AG10803 (cell line): ENCODE results near the gene SEC22A.
"Not testable (repeated sequence)": the region's sequence is repeated elsewhere in the genome, so short reads cannot be mapped to it uniquely, and the experiment has no call there.

Source experiments
- DNase-seq: peaks from one replicate; pipeline ENCODE4 v3.0.0; 2010; ENCODE audit warnings: low read depth
- H3K4me3 ChIP-seq: 2 replicates; pipeline ENCODE4 v1.5.1; 2011; ENCODE audit warnings: mild to moderate bottlenecking, low read length, control low read depth
- TF ChIP-seq, protein P1 (sequence below): conservative IDR thresholded peaks from 2 replicates; pipeline ENCODE4 v1.5.1; 2011; ENCODE audit warnings: mild to moderate bottlenecking, low read length, control low read depth, inconsistent platforms

SEC22A gene

GRCh38 chr3:123201223-123201556, 553 bp upstream of the SEC22A start:
- H3K4me3 ChIP-seq = peak overlapping the region; percentile 98
- DNase-seq = no peak
- TF ChIP-seq, protein P1, sequence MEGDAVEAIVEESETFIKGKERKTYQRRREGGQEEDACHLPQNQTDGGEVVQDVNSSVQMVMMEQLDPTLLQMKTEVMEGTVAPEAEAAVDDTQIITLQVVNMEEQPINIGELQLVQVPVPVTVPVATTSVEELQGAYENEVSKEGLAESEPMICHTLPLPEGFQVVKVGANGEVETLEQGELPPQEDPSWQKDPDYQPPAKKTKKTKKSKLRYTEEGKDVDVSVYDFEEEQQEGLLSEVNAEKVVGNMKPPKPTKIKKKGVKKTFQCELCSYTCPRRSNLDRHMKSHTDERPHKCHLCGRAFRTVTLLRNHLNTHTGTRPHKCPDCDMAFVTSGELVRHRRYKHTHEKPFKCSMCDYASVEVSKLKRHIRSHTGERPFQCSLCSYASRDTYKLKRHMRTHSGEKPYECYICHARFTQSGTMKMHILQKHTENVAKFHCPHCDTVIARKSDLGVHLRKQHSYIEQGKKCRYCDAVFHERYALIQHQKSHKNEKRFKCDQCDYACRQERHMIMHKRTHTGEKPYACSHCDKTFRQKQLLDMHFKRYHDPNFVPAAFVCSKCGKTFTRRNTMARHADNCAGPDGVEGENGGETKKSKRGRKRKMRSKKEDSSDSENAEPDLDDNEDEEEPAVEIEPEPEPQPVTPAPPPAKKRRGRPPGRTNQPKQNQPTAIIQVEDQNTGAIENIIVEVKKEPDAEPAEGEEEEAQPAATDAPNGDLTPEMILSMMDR = no peak

GRCh38 chr3:123202451-123202850, 708 bp downstream of the SEC22A start:
- no peak for DNase-seq
- peak overlapping the region; percentile 98 for H3K4me3 ChIP-seq
- TF ChIP-seq, protein P1 = no peak

GRCh38 chr3:123218990-123219389, 17.2 kb downstream of the SEC22A start:
- TF ChIP-seq, protein P1 = no peak
- H3K4me3 ChIP-seq = no peak overlapping the region
- no peak for DNase-seq

GRCh38 chr3:123221369-123221768, 19.6 kb downstream of the SEC22A start:
- DNase-seq, H3K4me3 ChIP-seq: not testable (repeated sequence)

DNA sequence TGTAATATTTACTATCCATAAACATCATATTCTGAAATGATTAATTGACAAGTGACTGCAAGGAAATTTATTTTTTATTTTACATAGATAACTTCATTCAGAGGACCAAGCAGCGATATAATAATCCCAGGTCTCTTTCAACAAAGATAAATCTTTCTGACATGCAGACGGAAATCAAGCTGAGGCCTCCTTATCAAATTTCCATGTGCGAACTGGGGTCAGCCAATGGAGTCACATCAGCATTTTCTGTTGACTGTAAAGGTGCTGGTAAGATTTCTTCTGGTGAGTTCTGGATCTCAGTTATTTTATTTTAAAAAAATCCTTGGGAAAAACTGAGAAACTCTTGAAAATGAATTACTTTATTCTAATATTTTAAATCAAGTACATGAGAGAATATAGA, 23.3 kb downstream of the SEC22A start:
- no peak for DNase-seq
- TF ChIP-seq, protein P1 = no peak
- H3K4me3 ChIP-seq = no peak overlapping the region

DNA sequence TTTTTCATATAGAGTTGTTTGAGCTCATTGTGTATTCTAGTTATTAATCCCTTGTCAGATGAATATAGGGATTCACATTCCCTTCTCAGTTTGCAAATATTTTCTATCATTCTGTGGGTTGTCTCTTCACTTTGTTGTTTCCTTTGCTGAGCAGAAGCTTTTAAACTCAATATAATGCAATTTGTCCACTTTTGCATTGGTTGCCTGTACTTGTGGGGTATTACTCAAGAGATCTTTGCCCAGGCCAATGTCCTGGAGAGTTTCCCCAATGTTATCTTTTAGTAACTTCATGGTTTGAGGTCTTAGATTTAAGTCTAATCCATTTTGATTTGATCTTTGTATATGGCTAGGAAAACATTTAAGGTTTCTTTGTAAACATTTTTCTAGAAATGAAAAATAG, 24.8 kb downstream of the SEC22A start:
- TF ChIP-seq, protein P1 = no peak
- no peak overlapping the region for H3K4me3 ChIP-seq
- no peak for DNase-seq

GRCh38 chr3:123229145-123229544, 27.4 kb downstream of the SEC22A start:
- DNase-seq = no peak

More at GRCh38 chr3:123229145-123229544, 27.4 kb downstream of the SEC22A start:
- TF ChIP-seq, protein P1 = no peak
- no peak overlapping the region for H3K4me3 ChIP-seq
